Measurements from ENCODE around the gene TULP4.

DNA sequence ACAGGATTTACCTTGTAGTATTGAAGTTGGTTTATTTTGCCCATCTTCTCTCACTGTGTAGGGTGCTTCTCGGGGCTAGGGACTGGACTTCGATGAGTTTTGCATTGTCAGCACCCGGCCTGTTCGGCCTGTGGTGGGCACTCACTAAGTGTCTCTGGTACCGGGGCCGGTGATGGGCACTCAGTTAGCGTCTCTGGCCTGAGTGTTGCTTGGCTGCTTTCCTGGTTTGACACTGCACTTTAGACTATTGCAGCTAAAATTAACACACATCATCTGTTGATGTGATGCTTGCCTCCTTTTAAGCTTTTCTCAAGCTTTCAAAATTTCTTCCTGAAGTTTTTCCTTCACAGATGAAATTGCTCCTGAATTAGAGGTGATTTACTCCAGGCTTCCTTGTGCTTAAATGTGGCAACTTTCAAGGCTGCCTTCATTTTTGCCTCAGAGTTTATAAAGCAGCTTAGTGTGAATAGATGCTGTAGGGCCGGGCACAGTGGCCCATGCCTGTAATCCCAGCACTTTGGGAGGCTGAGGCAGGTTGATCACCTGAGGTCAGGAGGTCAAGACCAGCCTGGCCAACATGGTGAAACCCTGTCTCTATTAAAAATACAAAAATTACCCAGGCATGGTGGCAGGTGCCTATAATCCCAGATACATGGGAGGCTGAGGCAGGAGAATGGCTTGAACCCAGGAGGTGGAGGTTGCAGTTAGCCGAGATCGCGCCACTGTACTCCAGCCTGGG, 41.7 kb upstream of the TULP4 start:
- TF ChIP-seq, protein P1, sequence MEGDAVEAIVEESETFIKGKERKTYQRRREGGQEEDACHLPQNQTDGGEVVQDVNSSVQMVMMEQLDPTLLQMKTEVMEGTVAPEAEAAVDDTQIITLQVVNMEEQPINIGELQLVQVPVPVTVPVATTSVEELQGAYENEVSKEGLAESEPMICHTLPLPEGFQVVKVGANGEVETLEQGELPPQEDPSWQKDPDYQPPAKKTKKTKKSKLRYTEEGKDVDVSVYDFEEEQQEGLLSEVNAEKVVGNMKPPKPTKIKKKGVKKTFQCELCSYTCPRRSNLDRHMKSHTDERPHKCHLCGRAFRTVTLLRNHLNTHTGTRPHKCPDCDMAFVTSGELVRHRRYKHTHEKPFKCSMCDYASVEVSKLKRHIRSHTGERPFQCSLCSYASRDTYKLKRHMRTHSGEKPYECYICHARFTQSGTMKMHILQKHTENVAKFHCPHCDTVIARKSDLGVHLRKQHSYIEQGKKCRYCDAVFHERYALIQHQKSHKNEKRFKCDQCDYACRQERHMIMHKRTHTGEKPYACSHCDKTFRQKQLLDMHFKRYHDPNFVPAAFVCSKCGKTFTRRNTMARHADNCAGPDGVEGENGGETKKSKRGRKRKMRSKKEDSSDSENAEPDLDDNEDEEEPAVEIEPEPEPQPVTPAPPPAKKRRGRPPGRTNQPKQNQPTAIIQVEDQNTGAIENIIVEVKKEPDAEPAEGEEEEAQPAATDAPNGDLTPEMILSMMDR (IDR thresholded peaks at IDR 0.05): no peak
- TF ChIP-seq POLR2A (IDR thresholded peaks at IDR 0.05) (no peak), POLR2AphosphoS5 (IDR thresholded peaks at IDR 0.05) (no peak)

Data from prostate gland (tissue), 2 donors.